Ovary (tissue), 3 donors: ENCODE results near the gene DAPL1.
"Not testable (repeated sequence)": the region's sequence is repeated elsewhere in the genome, so short reads cannot be mapped to it uniquely, and the experiment has no call there.

Source experiments
- CTCF ChIP-seq, 3 donors: fragments of 450-650 bp in 2 of 3; fragments of 200-600 bp in 1 of 3; IDR thresholded peaks; one replicate each; pipeline versions ENCODE4 v1.5.1 to v1.8.0; 2016 to 2022; ENCODE audit warnings: antibody characterized with exemption in 3 of 3, mild to moderate bottlenecking in 1 of 3
- EP300 ChIP-seq: sonication (generic); formaldehyde crosslinking; IDR thresholded peaks from one replicate; pipeline ENCODE4 v1.6.1; 2017; ENCODE audit warnings: antibody characterized with exemption
- POLR2A ChIP-seq: fragments of 450-650 bp; IDR thresholded peaks from one replicate; pipeline ENCODE4 v1.6.1; 2017; ENCODE audit warnings: antibody characterized with exemption, mild to moderate bottlenecking, moderate library complexity
- donor health status: DM: no; HTN: no; CAD: no.

GRCh38 chr2:158848031-158848970 lies 53.2 kb downstream of the DAPL1 start:
- TF ChIP-seq CTCF (IDR thresholded peaks at IDR 0.05); POLR2A; EP300: not testable (repeated sequence)
